Myocyte (in vitro differentiated cells): ENCODE results near the gene ELMO2. TPM values are rescaled to one million over a fixed set of nuclear protein-coding genes. Genes with fewer than 3 reads are reported as not detected.

Experiments
- total RNA-seq: library from RNA; depleted of rRNA; stranded (reverse); fragments of >200 nt; gene quantifications from 2 replicates; pipeline ENCODE4 v1.2.3, GENCODE V29; 2014

The ELMO2 gene
- total RNA-seq, 1 donor from 2014 or later = 68.6 TPM

Other genes with a start within 250 kb of the ELMO2 start
- gene CDH22, start 98.1 kb downstream of the ELMO2 start, total RNA-seq = not detected in 2 replicates
- not detected in 2 replicates for gene ZNF334, start 106.9 kb upstream of the ELMO2 start, total RNA-seq
- gene OCSTAMP, start 144.0 kb upstream of the ELMO2 start, total RNA-seq = not detected in 2 replicates
- 0.36 and 0.59 TPM in 2 replicates for gene SLC13A3, start 244.8 kb upstream of the ELMO2 start, total RNA-seq